Fibroblast of lung (primary cell): ENCODE data around the gene NIPAL3.

Experiments
- CTCF ChIP-seq, 2 donors: IDR thresholded peaks in 1 of 2; conservative IDR thresholded peaks in 1 of 2; 1 replicate in 1 of 2; 2 replicates in 1 of 2; pipeline ENCODE4 v1.5.1; 2011 to 2012; ENCODE audit warnings: low read length in 2 of 2, control low read depth in 1 of 2, inconsistent platforms in 1 of 2, low read depth in 1 of 2, mild to moderate bottlenecking in 1 of 2
- EZH2 ChIP-seq: IDR thresholded peaks from 2 replicates; pipeline ENCODE4 v1.5.1; 2012; ENCODE audit warnings: low read length, control low read depth, mild to moderate bottlenecking; ENCODE audit errors: missing control alignments

GRCh38 chr1:24474193-24474592 lies 58.6 kb downstream of the NIPAL3 start:
- TF ChIP-seq CTCF (conservative IDR thresholded peaks at IDR 0.05 in 1 of 2, IDR thresholded peaks at IDR 0.05 in 1 of 2; ENCODE audit: low read depth in 1 of 2, low read length in 2 of 2) (no peak), EZH2 (no peak)
